HG03097 (cell line): ENCODE results near the gene RND2.
"Not testable (repeated sequence)": the region's sequence is repeated elsewhere in the genome, so short reads cannot be mapped to it uniquely, and the experiment has no call there.

ENCODE experiments used
- ATAC-seq: cut with Tn5 transposase; IDR thresholded peaks from one replicate; pipeline ENCODE4 v1.9.1; 2021; ENCODE audit not compliant: unreplicated experiment, low FRiP score

RND2 gene

DNA sequence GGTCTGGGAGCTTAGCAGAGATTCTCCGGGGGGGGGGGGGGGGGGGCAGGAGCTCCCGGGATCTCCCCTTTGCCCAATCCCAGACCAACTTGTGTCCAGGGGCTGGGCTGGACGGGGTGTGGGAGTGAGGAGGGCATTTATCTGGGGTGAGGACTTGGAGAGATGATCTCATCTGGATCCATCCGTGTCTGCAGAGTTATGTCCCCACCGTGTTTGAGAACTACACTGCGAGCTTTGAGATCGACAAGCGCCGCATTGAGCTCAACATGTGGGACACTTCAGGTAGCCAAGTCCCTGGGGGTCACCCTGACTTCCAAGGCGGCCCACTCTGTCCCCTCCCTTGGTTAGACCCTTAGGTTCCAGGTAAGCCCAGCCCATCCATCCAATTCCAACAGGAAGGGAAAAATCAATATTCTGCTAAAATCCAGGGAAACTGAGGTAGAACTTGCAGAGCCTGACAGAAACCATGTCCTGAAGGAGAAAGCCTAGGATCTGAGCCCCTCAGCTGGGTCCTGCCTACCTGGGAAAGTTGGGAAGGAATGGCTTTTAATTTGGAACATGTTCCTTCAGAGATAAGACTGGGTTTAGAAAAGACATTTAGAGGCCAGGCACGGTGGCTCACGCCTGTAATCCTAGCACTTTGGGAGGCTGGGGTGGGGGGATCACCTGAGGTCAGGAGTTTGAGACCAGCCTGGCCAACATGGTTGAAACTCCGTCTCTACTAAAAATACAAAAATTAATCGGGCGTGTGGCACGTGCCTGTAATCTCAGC is 921 bp downstream of the RND2 start:
- no peak for ATAC-seq

DNA sequence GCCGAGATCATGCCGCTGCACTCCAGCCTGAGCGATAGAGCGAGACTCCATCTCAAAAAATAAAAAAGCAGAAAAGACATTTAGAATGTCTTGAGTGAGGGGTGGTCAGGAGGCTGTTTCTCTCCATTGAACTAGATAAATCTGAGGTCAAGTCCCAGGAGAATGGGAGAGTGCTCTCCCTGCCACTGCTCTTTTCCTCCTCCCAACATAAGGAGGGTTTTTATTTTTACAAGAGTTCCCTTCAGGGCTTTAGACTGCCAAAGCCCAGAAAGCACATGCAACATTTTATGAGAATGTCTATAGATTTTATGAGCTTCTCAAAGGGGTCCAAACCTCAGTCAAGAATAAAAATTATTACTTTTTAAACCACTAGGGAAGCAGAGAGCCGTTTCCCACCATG is 1.6 kb downstream of the RND2 start:
- ATAC-seq: no peak

- ATAC-seq: no peak
Measured at GRCh38 chr17:43027091-43028032, 2.3 kb downstream of the RND2 start.

DNA sequence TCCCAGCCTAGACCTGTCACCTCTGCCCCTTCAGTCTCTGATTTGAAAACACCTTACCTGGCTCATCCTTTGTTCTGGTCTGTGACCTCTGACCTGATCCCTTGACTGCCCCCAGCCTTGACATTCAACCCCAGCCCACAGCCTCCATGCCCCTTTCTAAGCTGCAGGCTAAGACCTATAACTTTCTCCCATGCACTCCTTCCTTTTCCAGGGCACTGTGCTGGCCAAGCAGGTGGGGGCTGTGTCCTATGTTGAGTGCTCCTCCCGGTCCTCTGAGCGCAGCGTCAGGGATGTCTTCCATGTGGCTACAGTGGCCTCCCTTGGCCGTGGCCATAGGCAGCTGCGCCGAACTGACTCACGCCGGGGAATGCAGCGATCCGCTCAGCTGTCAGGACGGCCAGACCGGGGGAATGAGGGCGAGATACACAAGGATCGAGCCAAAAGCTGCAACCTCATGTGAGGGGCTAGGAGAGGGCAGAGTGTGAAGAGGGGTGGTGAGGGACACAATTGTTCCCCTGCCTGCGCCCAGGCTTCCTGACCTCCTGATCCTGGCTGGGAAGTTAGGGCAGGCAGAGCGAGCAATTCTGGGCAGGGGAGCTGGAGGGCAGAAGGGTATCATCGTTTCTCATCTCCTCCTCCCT is 3.3 kb downstream of the RND2 start:
- ATAC-seq: no peak

DNA sequence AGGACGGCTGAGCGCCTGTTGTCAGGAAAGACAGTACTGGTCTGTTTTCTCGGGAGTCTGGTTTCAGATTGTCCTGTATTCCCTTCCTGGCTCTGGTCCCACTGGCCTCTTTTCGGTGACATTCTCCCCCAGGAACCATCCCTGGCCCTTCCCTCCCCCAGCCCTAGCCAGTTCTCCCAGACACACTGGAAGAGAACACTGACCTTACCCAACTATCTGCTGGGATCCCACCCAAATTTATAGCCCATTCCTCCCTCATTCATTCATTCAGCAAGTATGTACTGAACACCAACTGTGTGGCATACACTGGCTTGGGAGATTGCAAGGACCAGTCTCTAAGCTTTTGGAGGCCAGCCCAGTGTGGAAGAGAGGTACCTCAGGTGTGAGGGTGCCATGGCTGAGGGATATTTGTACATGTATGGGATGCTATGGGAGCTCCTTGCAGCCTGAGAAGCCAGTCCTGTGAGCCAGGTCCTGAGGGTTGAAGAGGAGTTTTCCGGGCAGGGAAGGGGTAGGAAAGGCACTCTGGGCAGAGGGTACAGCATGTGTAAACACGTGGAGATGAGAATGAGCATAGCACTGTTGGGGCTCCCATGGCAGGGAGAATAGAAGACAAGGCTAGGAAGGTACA is 5.2 kb downstream of the RND2 start:
- no peak for ATAC-seq

DNA sequence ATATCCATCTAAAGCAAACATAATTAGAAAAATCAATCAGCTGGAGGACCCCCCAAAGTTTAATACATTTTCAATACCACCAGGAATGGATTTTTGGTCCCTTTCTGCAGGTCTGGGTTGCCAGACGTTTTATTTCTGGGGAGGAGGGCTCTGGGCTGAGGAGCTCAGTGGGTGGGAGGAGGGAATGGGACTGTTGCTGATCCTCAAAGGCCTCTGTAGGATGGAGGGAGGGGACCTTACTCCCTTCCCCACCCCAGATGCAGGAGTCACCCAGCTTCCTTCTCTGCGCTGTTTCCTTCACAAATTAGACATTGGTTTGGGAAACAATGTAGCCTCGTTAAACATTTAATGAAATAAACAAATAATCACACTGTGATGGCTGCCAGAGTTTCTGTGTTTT is 6.6 kb downstream of the RND2 start:
- ATAC-seq: no peak

DNA sequence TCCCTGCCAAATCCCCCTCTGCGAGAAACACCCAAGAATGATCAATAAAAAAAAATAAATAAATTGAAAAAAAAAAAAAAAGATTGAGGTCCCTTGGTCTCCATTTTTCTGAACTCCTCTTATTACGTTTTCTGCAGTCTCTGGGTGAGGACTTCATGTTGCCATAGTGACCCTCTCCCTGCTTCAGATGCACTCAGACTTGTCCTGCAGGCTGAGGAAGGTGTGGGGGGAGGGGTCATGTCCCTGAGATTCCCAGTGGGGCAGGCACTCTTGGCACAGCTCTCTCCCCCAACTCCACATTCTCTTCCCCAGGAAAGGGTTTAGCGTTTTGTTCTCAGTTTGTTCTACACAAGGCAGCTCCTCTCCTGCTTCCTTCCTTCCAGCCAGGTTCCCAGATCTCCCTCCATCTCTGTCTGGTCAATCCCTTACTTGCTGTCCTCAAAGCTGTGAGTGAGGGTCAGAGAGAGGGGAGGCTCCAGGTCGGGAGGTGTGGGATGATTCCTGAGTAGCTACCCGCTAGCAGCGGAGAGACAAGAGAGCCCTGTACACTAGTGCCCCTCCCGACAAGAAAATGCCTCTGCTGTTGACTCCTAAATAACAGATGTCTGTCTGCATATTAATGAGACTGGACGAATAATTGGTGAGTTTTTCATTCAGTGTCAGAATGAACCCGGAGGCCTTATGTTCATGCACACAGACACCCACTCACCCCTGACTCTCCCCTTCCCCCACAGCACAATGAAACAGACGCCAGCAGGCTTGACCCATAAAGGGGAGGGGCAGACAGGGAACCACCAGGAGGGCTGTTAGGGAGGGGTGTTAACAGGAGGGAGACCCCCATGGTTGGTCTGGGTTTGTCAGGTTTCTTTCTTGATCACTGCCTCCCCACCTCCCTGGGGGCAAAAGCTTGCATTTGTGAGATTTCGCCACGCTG is 9.2 kb downstream of the RND2 start:
- no peak for ATAC-seq

DNA sequence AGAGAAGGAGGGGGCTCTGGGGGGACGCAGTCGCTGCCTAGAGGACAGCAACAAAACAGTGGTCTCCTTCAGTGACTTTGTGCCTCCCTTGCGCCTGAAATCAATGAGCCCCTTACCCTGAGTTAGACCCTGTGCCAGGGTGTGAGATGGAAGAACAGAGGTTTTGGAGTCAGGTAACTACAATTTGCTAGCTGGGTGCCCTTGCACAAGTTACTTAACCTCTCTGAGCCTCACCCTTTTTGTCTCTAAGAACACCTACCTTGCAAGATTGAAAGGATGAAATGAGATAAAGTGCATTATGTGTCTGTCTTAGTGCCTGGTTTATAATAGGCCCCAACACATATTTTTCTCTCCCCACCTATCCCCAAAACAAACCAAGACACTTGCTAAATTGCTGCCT is 9.9 kb downstream of the RND2 start:
- ATAC-seq: no peak

- no peak for ATAC-seq
Measured at GRCh38 chr17:43039646-43040045, 14.6 kb downstream of the RND2 start.

DNA sequence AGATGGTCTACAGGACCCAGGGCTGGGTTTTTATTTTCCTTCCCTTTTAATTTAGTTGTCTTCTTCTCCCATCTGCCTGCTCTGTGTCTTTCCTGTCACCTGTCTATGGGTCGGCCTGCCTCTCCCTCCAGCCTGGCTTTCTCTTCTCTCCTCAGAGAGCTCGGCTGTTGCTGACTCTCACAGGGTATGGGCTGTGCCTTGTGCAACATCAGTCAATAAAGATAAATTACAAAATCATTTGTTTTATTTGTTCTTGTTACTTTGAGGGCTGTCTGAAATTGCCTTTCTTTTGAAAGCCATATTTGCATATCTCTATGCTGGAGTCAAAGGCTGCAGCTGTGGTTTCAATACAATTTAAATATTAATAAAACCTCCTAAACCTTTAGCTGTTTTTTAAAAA is 15.6 kb downstream of the RND2 start:
- no peak for ATAC-seq

GRCh38 chr17:43042025-43042628 is 17.1 kb downstream of the RND2 start:
- ATAC-seq: no peak

- ATAC-seq: no peak
Measured at GRCh38 chr17:43043307-43043706, 18.3 kb downstream of the RND2 start.

- no peak for ATAC-seq
Measured at GRCh38 chr17:43044024-43044423, 19.0 kb downstream of the RND2 start.

DNA sequence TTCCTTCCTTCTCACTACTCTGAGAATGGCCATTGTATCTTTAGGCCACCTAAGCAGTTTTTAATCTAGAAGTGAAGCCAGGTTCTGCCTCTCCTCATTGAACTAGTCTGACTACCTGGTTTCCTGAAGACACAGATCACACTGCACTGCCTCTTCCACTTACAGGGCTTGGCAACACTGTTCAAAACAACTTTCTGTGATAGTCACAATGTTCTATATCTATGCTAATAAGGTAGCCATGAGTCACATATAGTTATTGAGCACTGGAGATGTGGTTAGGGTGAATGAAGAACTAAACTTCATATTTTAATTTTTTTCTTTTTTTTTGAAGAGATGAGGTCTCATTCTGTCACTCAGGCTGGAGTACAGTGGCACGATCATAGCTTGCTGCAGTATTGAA is 26.9 kb downstream of the RND2 start:
- no peak for ATAC-seq

GRCh38 chr17:43053008-43053407 is 28.0 kb downstream of the RND2 start:
- not testable (repeated sequence) for ATAC-seq

DNA sequence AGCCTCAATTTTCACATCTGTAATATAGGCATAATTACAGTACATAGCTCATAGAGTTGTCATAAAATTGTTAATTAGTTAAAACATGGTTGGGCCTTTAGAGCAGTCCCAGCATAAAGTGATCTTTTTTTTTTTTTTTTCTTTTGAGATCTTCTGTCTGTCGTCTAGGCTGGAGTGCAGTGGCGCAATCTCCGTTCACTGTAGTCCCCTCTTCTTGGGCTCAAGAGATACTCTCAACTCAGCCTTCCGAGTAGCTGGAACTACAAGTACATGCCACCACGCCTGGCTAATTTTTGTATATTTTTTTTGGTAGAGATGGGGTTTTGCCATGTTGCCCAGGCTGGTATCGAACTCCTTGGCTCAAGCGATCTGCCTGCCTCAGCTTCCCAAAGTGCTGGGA is 31.0 kb downstream of the RND2 start:
- no peak for ATAC-seq

DNA sequence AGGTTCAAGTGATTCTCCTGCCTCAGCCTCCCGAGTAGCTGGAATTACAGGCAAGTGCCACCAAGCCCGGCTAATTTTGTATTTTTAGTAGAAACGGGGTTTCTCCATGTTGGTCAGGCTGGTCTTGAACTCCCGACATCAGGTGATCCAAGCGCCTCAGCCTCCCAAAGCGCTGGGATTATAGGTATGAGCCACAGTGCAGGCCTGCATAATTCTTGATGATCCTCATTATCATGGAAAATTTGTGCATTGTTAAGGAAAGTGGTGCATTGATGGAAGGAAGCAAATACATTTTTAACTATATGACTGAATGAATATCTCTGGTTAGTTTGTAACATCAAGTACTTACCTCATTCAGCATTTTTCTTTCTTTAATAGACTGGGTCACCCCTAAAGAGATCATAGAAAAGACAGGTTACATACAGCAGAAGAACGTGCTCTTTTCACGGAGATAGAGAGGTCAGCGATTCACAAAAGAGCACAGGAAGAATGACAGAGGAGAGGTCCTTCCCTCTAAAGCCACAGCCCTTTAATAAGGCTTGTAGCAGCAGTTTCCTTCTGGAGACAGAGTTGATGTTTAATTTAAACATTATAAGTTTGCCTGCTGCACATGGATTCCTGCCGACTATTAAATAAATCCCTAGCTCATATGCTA is 38.1 kb downstream of the RND2 start:
- ATAC-seq: no peak

DNA sequence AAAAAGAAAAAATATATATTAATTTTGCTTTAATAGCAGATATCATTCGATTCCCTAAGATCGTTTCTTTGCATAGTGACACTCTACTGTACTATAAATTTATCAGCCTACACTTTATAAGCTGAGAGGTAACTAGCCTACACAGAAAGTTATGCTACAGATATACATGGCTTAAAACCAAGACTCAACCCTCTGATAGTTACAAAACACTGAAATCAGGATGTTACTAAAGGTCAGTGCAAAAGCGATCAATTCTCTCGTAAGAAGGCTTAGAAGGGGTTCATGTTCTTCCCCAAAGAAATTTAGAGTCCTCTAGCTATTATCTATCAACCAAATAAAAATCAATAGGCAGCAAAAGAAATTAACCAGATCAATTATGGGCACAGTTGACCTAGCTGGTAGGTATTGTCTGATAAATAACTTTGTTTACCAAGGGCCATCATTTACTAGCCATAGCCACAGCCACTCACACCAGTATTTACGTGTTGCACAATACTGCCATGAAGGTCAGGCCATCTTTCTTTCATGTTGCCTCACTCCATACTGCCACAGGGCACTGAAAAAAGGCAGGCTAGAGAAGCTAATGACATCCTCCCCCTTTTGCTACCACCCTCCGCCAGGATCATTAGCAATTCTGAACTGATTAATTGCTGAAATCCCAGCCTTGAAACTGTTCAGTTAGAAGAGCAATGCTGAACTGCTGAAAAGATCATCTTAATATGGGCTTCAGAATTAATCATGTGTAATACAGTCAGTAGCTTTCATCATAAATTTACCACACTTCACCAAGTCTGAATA is 43.7 kb downstream of the RND2 start:
- ATAC-seq: no peak
